Lung (tissue), 12 donors: Measurements from ENCODE around the gene PANX1. TPM values are rescaled to one million over a fixed set of nuclear protein-coding genes. Genes with fewer than 3 reads are reported as not detected.

Source experiments
- ATAC-seq: fragments of 200-7000 bp; cut with Tn5 transposase; one replicate; pipeline ENCODE4 v1.9.1; 2020; ENCODE audit warnings: moderate number of reproducible peaks; ENCODE audit not compliant: insufficient read depth, low FRiP score
- DNase-seq, 3 donors: peaks; one replicate each; pipeline ENCODE4 v3.0.0-alpha.2; 2013 to 2017
- H3K27ac ChIP-seq, 2 donors: one replicate each; pipeline ENCODE4 v1.5.1; 2013; ENCODE audit warnings: mild to moderate bottlenecking in 2 of 2, moderate library complexity in 2 of 2, control low read depth in 1 of 2, inconsistent platforms in 1 of 2, low read depth in 1 of 2, low read length in 1 of 2
- H3K27me3 ChIP-seq, 3 donors: one replicate each; pipeline ENCODE4 v1.5.1; 2013; ENCODE audit warnings: low read length in 2 of 3; ENCODE audit not compliant: control insufficient read depth in 3 of 3, insufficient read depth in 3 of 3
- H3K36me3 ChIP-seq, 4 donors: one replicate each; pipeline ENCODE4 v1.5.1; 2013; ENCODE audit warnings: low read length in 4 of 4, mild to moderate bottlenecking in 1 of 4, moderate library complexity in 1 of 4; ENCODE audit not compliant: control insufficient read depth in 4 of 4, insufficient read depth in 4 of 4
- H3K4me1 ChIP-seq, 5 donors: one replicate each; pipeline ENCODE4 v1.5.1; 2013; ENCODE audit warnings: low read length in 5 of 5, mild to moderate bottlenecking in 2 of 5, moderate library complexity in 1 of 5; ENCODE audit not compliant: control insufficient read depth in 5 of 5, insufficient read depth in 5 of 5
- H3K4me3 ChIP-seq: one replicate; pipeline ENCODE4 v1.5.1; 2013; ENCODE audit warnings: mild to moderate bottlenecking, control low read depth, moderate library complexity
- H3K9ac ChIP-seq, 2 donors: one replicate each; pipeline ENCODE4 v1.5.1; 2013; ENCODE audit warnings: low read length in 2 of 2, control low read depth in 1 of 2; ENCODE audit not compliant: insufficient read depth in 1 of 2
- H3K9me3 ChIP-seq, 4 donors: one replicate each; pipeline ENCODE4 v1.5.1; 2013; ENCODE audit warnings: low read length in 3 of 4, mild to moderate bottlenecking in 1 of 4, moderate library complexity in 1 of 4; ENCODE audit not compliant: control insufficient read depth in 4 of 4, insufficient read depth in 3 of 4
- CTCF ChIP-seq: IDR thresholded peaks from 2 replicates; pipeline ENCODE4 v1.5.1; 2012; ENCODE audit warnings: mild to moderate bottlenecking; ENCODE audit errors: control extremely low read depth, extremely low read depth
- WGBS, 2 donors: extraction: QIAGEN DNeasy Blood & Tissue Kit; methylation state at CpG; one replicate each; pipeline ENCODE4 v1.1.7; 2013; 5-methylcytosine and 5-hydroxymethylcytosine counted together
- polyA plus RNA-seq, 2 donors: library from polyadenylated mRNA; stranded (reverse); fragments of 200-250 nt; gene quantifications; one replicate each; pipeline ENCODE4 v1.2.1, GENCODE V29; 2013
- total RNA-seq, 2 donors: library from RNA; depleted of rRNA in 1 of 2; stranded (reverse); fragments of >200 nt in 1 of 2; gene quantifications; one replicate each; pipeline ENCODE4 v1.2.1, GENCODE V29; 2014 to 2021
- donor health status: control.
- donor health status: control.
- donor health status: Bipolar disorder and iron deficiency.
- donor health status: healthy.
- donor health status: DM: yes; HTN: yes; CAD: no.

The PANX1 gene
- total and polyA plus RNA-seq, 4 donors = 5.9 to 25.7 (median 19.0) TPM

GRCh38 chr11:94139416-94139815 lies 10.8 kb downstream of the PANX1 start:
- Histone ChIP-seq H3K4me3 (no peak overlapping the region), H3K27ac (no peak overlapping the region), H3K36me3 (no peaks in the 10 kb centered on the region), H3K9me3 (no peaks in the 10 kb centered on the region), H3K27me3 (no peaks in the 10 kb centered on the region), H3K4me1 (peaks cover 0 to 33% (median 14%) of the 10 kb centered on the region in 5 donors), H3K9ac (no peak overlapping the region)
- TF ChIP-seq CTCF = no peak
- DNase-seq (no peak), ATAC-seq (no peak)
- 94 to 97% methylated on average over 4 of the region's 4 CpGs for WGBS, 2 donors

- WGBS, 2 donors = 83 to 89% methylated on average over 2 of the region's 2 CpGs
- no peak for TF ChIP-seq CTCF
- Histone ChIP-seq H3K9me3 (no peaks in the 10 kb centered on the region), H3K9ac (no peak overlapping the region), H3K4me1 (peaks cover 0 to 25% (median 11%) of the 10 kb centered on the region in 5 donors), H3K27ac (no peak overlapping the region), H3K36me3 (no peaks in the 10 kb centered on the region), H3K4me3 (no peak overlapping the region), H3K27me3 (no peaks in the 10 kb centered on the region)
- DNase-seq = no peak
- ATAC-seq = no peak
These were observed 11.6 kb downstream of the PANX1 start for GRCh38 chr11:94140154-94140655.

- H3K9ac ChIP-seq = no peak overlapping the region
- 87 to 92% methylated on average over 12 of the region's 12 CpGs for WGBS, 2 donors
- H3K4me3 ChIP-seq = no peak overlapping the region
- DNase-seq = no peak
- peaks cover 0 to 23% (median 11%) of the 10 kb centered on the region in 5 donors for H3K4me1 ChIP-seq
- ATAC-seq = no peak
- no peak overlapping the region for H3K27ac ChIP-seq
- no peak for TF ChIP-seq CTCF
- H3K36me3 ChIP-seq = peaks cover 0 to 2% (median 0%) of the 10 kb centered on the region in 4 donors
- no peaks in the 10 kb centered on the region for H3K27me3 ChIP-seq
- H3K9me3 ChIP-seq = no peaks in the 10 kb centered on the region
These were observed 13.1 kb downstream of the PANX1 start for GRCh38 chr11:94141511-94142307.
